RWPE1 (cell line): ENCODE measurements around the gene CLTA.
"Not testable (repeated sequence)": the region's sequence is repeated elsewhere in the genome, so short reads cannot be mapped to it uniquely, and the experiment has no call there.

Experiments
- CTCF ChIA-PET: fragments of 350-600 bp; sonication (Branson Sonifier 250); formaldehyde crosslinking; extraction: SDS; loops from one replicate; lab custom pipeline; 2021; lab: Yijun Ruan, JAX
- POLR2A ChIA-PET: fragments of 400-600 bp; formaldehyde crosslinking; extraction: SDS; loops from one replicate; lab custom pipeline; 2020; ENCODE audit warnings: antibody characterized with exemption; ENCODE audit not compliant: low non-redundant PET; lab: Yijun Ruan, JAX
- DNase-seq: peaks from one replicate; pipeline ENCODE4 v3.0.0; 2012; ENCODE audit warnings: low spot score
- H3K27ac ChIP-seq: fragments of 450-650 bp; 2 replicates; pipeline ENCODE4 v1.5.1; 2017
- TF ChIP-seq, protein P1 (sequence below): fragments of 450-650 bp; conservative IDR thresholded peaks from 2 replicates; pipeline ENCODE4 v1.5.1; 2017; ENCODE audit warnings: low read depth, mild to moderate bottlenecking

CLTA gene

DNA sequence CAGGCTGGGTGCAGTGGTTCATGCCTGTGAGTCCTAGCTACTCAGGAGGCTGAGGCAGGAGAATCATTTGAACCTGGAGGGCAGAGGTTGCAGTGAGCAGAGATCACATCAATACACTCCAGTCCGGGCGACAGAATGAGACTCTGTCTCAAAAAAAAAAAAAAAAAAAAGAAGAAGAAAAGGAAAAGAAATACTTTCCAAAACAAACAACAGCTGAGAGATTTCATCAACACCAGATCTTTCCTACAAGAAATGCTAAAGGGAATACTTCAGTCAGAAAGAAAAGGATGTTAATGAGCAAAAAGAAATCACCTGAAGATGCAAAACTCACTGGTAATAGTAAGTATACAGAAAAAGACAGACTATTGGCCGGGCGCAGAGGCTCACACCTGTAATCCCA, 13.2 kb upstream of the CLTA start:
- TF ChIP-seq, protein P1, sequence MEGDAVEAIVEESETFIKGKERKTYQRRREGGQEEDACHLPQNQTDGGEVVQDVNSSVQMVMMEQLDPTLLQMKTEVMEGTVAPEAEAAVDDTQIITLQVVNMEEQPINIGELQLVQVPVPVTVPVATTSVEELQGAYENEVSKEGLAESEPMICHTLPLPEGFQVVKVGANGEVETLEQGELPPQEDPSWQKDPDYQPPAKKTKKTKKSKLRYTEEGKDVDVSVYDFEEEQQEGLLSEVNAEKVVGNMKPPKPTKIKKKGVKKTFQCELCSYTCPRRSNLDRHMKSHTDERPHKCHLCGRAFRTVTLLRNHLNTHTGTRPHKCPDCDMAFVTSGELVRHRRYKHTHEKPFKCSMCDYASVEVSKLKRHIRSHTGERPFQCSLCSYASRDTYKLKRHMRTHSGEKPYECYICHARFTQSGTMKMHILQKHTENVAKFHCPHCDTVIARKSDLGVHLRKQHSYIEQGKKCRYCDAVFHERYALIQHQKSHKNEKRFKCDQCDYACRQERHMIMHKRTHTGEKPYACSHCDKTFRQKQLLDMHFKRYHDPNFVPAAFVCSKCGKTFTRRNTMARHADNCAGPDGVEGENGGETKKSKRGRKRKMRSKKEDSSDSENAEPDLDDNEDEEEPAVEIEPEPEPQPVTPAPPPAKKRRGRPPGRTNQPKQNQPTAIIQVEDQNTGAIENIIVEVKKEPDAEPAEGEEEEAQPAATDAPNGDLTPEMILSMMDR, result no peak
- POLR2A ChIA-PET, result no interaction called here
- CTCF ChIA-PET, result no interaction called here
- H3K27ac ChIP-seq, result no peak overlapping the region
- no peak for DNase-seq

DNA sequence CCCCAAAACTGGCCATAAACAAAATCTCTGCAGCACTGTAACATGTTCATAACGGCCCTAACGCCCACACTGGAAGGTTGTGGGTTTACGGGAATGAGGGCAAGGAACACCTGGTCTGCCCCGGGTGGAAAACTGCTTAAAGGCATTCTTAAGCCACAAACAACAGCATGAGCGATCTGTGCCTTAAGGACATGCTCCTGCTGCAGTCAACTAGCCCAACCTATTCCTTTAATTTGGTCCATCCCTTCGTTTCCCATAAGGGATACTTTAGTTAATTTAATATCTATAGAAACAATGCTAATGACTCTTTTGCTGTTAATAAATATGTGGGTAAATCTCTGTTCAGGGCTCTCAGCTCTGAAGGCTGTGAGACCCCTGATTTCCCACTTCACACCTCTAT, 10.5 kb upstream of the CLTA start:
- H3K27ac ChIP-seq, DNase-seq, POLR2A ChIA-PET: not testable (repeated sequence)
- CTCF ChIA-PET, result interaction anchor here (0.7 kb wide), 1 partner anchor 1236 kb away, joined by 3 read pairs; no protein-coding TSS in a partner anchor

DNA sequence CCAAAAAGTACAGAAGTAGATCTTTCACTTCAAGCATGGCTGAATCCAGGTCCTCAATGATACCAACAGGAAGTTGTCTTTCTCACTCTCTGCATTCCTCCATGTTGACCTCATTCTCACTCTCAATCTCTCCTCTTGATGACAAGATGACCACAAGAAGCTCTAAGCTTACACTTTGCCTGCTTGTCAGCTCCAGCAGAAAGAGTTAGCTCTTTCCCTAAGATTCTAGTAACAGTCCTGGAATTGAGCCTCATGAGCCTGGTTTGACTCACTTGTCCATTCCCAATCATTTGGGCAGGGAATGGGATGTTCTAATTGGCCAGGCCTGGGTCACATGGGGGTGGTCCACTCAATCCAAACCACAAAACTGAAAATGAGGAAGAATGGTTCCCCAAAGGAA, 3.3 kb upstream of the CLTA start:
- POLR2A ChIA-PET, result no interaction called here
- TF ChIP-seq, protein P1, result no peak
- no peak for DNase-seq
- H3K27ac ChIP-seq, result no peak overlapping the region
- CTCF ChIA-PET, result no interaction called here

DNA sequence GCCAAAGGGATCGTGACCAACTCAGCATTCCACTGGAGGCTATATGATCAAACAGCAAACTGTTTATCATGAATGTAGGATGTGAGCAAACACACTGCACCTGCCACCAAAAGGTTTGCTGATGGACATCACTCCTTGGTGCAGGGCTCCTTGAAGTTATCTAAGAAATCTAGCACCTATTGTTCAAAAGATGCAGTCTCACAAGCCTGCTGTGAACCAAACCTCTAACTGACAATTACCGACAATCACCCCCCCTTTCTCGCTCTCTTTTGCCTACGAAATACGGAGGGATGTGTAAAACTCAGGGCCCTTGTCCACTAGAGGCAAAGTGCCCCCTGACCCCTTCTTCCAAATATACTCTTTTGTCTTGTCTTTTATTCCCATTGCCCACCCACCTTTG, 2.5 kb upstream of the CLTA start:
- TF ChIP-seq, protein P1, result no peak
- no peak for DNase-seq
- H3K27ac ChIP-seq, result no peak overlapping the region
- ChIA-PET CTCF (no interaction called here), POLR2A (no interaction called here)

DNA sequence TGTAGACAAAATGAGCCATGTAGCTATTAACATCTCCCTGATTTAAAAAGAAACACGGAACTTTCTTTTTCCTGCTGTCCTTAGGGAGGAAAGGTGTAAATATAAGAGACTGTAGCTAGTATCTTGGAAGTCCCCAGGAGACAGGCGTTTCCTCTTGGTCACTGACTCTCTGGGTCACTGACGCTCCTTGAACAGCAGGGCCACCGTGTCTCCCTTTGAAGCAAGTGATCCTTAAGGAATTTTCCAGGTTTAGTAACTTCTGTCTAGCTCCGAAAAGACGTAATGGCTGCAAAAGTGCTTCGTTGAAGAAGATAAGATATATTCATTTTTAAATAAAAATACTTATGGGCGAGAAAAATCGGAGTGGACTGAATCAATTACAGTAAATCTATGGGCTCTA, 745 bp upstream of the CLTA start:
- TF ChIP-seq, protein P1, result no peak
- CTCF ChIA-PET, result interaction anchor here (0.6 to 2.0 kb wide), 8 partner anchors 21 to 429 kb away, joined by 3 to 6 read pairs (median 5); partner anchors contain the start of gene CCIN

DNA sequence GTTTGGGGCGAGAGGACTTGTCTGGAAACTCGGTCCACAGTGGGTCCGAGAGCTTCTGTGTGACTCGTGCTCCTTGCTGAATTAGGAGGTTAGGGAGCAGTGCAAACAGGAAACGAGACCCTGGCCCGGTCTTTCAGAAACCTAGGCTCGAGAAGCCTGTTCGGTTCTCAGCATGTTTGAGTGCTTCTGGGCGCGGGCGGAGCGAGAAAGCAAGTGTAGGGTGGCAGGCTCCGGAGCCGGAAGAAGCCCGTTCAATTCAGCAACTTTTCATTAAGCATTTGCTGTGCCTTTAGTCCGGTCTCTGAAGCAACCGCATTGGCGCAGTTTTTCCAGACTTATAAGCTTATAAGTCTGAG, 547 bp downstream of the CLTA start:
- ChIA-PET CTCF (interaction anchor here (0.6 to 1.2 kb wide), 2 partner anchors 27 to 235 kb away, joined by 3 to 7 read pairs; no protein-coding TSS in a partner anchor), POLR2A (interaction anchor here (0.6 kb wide), 1 partner anchor 16 kb away, joined by 3 read pairs; no protein-coding TSS in a partner anchor)
- H3K27ac ChIP-seq, result peak overlapping the region; percentile 82
- DNase-seq, result peak; percentile 23
- TF ChIP-seq, protein P1, result no peak

More for the DNA sequence above, 745 bp upstream of the CLTA start:
- peak overlapping the region; percentile 82 for H3K27ac ChIP-seq
- POLR2A ChIA-PET, result interaction anchor here (0.9 kb wide), 1 partner anchor 139 kb away, joined by 3 read pairs; no protein-coding TSS in a partner anchor
- DNase-seq, result no peak

DNA sequence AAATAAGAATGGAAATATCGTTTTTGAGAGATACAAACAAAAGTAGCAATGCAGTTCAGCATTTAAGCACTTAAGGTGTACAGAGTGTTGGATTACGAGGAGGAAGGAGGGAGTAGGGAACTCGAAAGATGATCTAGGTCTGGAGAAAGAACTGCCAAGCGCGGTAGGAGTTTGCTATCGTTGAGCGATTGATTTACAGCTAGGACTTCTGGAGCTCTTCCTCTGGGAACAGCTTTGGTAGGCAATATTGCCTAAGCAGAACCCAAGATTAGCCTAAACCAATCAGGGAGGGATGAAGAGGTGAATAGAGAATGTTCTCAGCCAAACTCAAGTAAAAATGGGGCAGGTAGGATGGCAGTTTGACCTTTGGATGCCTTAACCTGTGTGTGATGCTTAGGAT, 965 bp downstream of the CLTA start:
- peak; percentile 18 for DNase-seq
- ChIA-PET POLR2A (interaction anchor here (0.6 kb wide), 1 partner anchor 16 kb away, joined by 3 read pairs; no protein-coding TSS in a partner anchor), CTCF (interaction anchor here (0.6 to 1.2 kb wide), 2 partner anchors 27 to 236 kb away, joined by 3 to 7 read pairs; no protein-coding TSS in a partner anchor)
- TF ChIP-seq, protein P1, result no peak
- H3K27ac ChIP-seq, result peak overlapping the region; percentile 82
